ENCODE measurements around the gene BICD1. TPM values are rescaled to one million over a fixed set of nuclear protein-coding genes. Genes with fewer than 3 reads are reported as not detected.

Gene BICD1
- polyA plus RNA-seq (2011; rRNA removed) (7.9 and 8.6 TPM in 2 replicates), polyA minus RNA-seq (2011; rRNA and poly(A)+ RNA removed) (20.8 and 21.8 TPM in 2 replicates)

- ChIA-PET POLR2A (interaction anchor here (0.6 to 0.7 kb wide), 2 partner anchors 14 to 444 kb away, joined by 4 read pairs; no protein-coding TSS in a partner anchor), CTCF (interaction anchor here (0.9 to 1.4 kb wide), 5 partner anchors 9 to 228 kb away, joined by 3 to 6 read pairs (median 3); no protein-coding TSS in a partner anchor)
- Histone ChIP-seq H3K4me3 (ENCODE audit: low read depth, low read length) (peak within 1 kb of the TSS; percentile 65), H3K27me3 (ENCODE audit: control insufficient read depth, insufficient read depth, low read length) (no peaks in the 10 kb centered on the region), H3K36me3 (ENCODE audit: control insufficient read depth, insufficient read depth, low read length) (no peaks in the 10 kb centered on the region)
- DNase-seq (ENCODE audit: low read depth): peak; percentile 39
- TF ChIP-seq CTCF (IDR thresholded peaks at IDR 0.05; ENCODE audit: insufficient read depth, low read depth, low read length): 0 out of 2 replicates have a peak, but pooled peaks have one; percentile 12
Measured at GRCh38 chr12:32106517-32107358, at the start of gene BICD1. Gene BICD1, plus strand, starts transcription at chr12:32106847. Its CDS starts 485 bp downstream, at chr12:32107332.

GRCh38 chr12:32061033-32061432 lies 45.6 kb upstream of the BICD1 start:
- ChIA-PET POLR2A (interaction anchor here (0.6 kb wide), 1 partner anchor 363 kb away, joined by 3 read pairs; no protein-coding TSS in a partner anchor), CTCF (interaction anchor here (0.5 to 4.0 kb wide), 28 partner anchors 9 to 1953 kb away, joined by 3 to 45 read pairs (median 4); no protein-coding TSS in a partner anchor)
- no peak for TF ChIP-seq CTCF (IDR thresholded peaks at IDR 0.05; ENCODE audit: insufficient read depth, low read depth, low read length)
- H3K27me3 ChIP-seq (ENCODE audit: control insufficient read depth, insufficient read depth, low read length): no peaks in the 10 kb centered on the region
- DNase-seq (ENCODE audit: low read depth): no peak
- no peak overlapping the region for H3K4me3 ChIP-seq (ENCODE audit: low read depth, low read length)
- H3K36me3 ChIP-seq (ENCODE audit: control insufficient read depth, insufficient read depth, low read length): no peaks in the 10 kb centered on the region

- Histone ChIP-seq H3K27me3 (ENCODE audit: control insufficient read depth, insufficient read depth, low read length) (no peaks in the 10 kb centered on the region), H3K4me3 (ENCODE audit: low read depth, low read length) (no peak overlapping the region), H3K36me3 (ENCODE audit: control insufficient read depth, insufficient read depth, low read length) (no peaks in the 10 kb centered on the region)
- ChIA-PET POLR2A (no interaction called here), CTCF (interaction anchor here (0.6 to 4.0 kb wide), 2 partner anchors 248 to 381 kb away, joined by 3 to 45 read pairs; no protein-coding TSS in a partner anchor)
- TF ChIP-seq CTCF (IDR thresholded peaks at IDR 0.05; ENCODE audit: insufficient read depth, low read depth, low read length): no peak
- no peak for DNase-seq (ENCODE audit: low read depth)
Measured at GRCh38 chr12:32062881-32063280, 43.8 kb upstream of the BICD1 start.

GRCh38 chr12:32063796-32064195 lies 42.9 kb upstream of the BICD1 start:
- no peak for DNase-seq (ENCODE audit: low read depth)
- H3K27me3 ChIP-seq (ENCODE audit: control insufficient read depth, insufficient read depth, low read length): no peaks in the 10 kb centered on the region
- CTCF ChIA-PET: interaction anchor here (0.7 kb wide), 1 partner anchor 248 kb away, joined by 3 read pairs; no protein-coding TSS in a partner anchor
- no peak overlapping the region for H3K4me3 ChIP-seq (ENCODE audit: low read depth, low read length)
- POLR2A ChIA-PET: no interaction called here
- no peaks in the 10 kb centered on the region for H3K36me3 ChIP-seq (ENCODE audit: control insufficient read depth, insufficient read depth, low read length)
- no peak for TF ChIP-seq CTCF (IDR thresholded peaks at IDR 0.05; ENCODE audit: insufficient read depth, low read depth, low read length)

GRCh38 chr12:32066206-32066605 lies 40.4 kb upstream of the BICD1 start:
- POLR2A ChIA-PET: no interaction called here
- TF ChIP-seq CTCF (IDR thresholded peaks at IDR 0.05; ENCODE audit: insufficient read depth, low read depth, low read length): no peak
- Histone ChIP-seq H3K36me3 (ENCODE audit: control insufficient read depth, insufficient read depth, low read length) (no peaks in the 10 kb centered on the region), H3K4me3 (ENCODE audit: low read depth, low read length) (no peak overlapping the region), H3K27me3 (ENCODE audit: control insufficient read depth, insufficient read depth, low read length) (no peaks in the 10 kb centered on the region)
- no peak for DNase-seq (ENCODE audit: low read depth)
- CTCF ChIA-PET: no interaction called here
